Right ventricle myocardium superior (tissue), 1 donor: ENCODE results near the gene PTF1A. TPM values are rescaled to one million over a fixed set of nuclear protein-coding genes. Genes with fewer than 3 reads are reported as not detected.

Source experiments
- ATAC-seq: fragments of 200-7000 bp; cut with Tn5 transposase; one replicate; pipeline ENCODE4 v1.9.1; 2020; ENCODE audit warnings: mild to moderate bottlenecking; ENCODE audit not compliant: poor library complexity
- DNase-seq: peaks from one replicate; pipeline ENCODE4 v3.0.0-alpha.2; 2020
- intact Hi-C: fragments of 100-400 bp; cut with DNase I; formaldehyde crosslinking; loops from one replicate; pipeline ENCODE4 v1.11.2; 2022
- long read RNA-seq: library from polyadenylated mRNA; unstranded; transcript quantifications from one replicate; pipeline ENCODE4 v2.0.0, GENCODE V29; 2021
- total RNA-seq: library from RNA; stranded (reverse); fragmentation: NEBNext Ultra II Directional; extraction: Animal tissue kit (Norgen Biotek cat#: 25700); gene quantifications from one replicate; pipeline ENCODE4 v1.2.1, GENCODE V29; 2021
- donor health status: DM: no; HTN: yes; CAD: no; lungs with severe emphysema.

The PTF1A gene
- total RNA-seq: not detected
- long read RNA-seq: 0 reads

GRCh38 chr10:23191764-23192711 lies at the start of gene PTF1A:
Gene PTF1A (plus strand): TSS chr10:23192312. CDS start chr10:23192531, 219 bp downstream.
- no peak for DNase-seq
- ATAC-seq: no peak
- intact Hi-C loops: no loop called here

GRCh38 chr10:23146258-23146657 lies 45.9 kb upstream of the PTF1A start:
- intact Hi-C loops: no loop called here
- ATAC-seq: no peak
- DNase-seq: no peak

GRCh38 chr10:23147035-23147434 lies 45.1 kb upstream of the PTF1A start:
- intact Hi-C loops: no loop called here
- ATAC-seq: no peak
- DNase-seq: no peak

- ATAC-seq (no peak), DNase-seq (no peak)
- intact Hi-C loops: no loop called here
Measured at GRCh38 chr10:23148214-23148613, 43.9 kb upstream of the PTF1A start.

- DNase-seq (no peak), ATAC-seq (no peak)
- intact Hi-C loops: no loop called here
Measured at GRCh38 chr10:23150091-23150490, 42.0 kb upstream of the PTF1A start.

- DNase-seq (no peak), ATAC-seq (no peak)
- intact Hi-C loops: no loop called here
Measured at GRCh38 chr10:23150610-23151009, 41.5 kb upstream of the PTF1A start.

GRCh38 chr10:23151071-23151470 lies 41.0 kb upstream of the PTF1A start:
- intact Hi-C loops: no loop called here
- no peak for ATAC-seq
- no peak for DNase-seq

GRCh38 chr10:23155169-23155568 lies 36.9 kb upstream of the PTF1A start:
- intact Hi-C loops: no loop called here
- ATAC-seq (no peak), DNase-seq (no peak)

GRCh38 chr10:23156447-23157150 lies 35.5 kb upstream of the PTF1A start:
- no peak for DNase-seq
- ATAC-seq: no peak
- intact Hi-C loops: no loop called here

GRCh38 chr10:23157239-23157681 lies 34.9 kb upstream of the PTF1A start:
- intact Hi-C loops: no loop called here

GRCh38 chr10:23157691-23158369 lies 34.3 kb upstream of the PTF1A start:
- peak; percentile 68 for ATAC-seq
- DNase-seq: no peak
- intact Hi-C loops: no loop called here

More at GRCh38 chr10:23157239-23157681, 34.9 kb upstream of the PTF1A start:
- DNase-seq: no peak
- no peak for ATAC-seq

GRCh38 chr10:23158370-23158769 lies 33.7 kb upstream of the PTF1A start:
- intact Hi-C loops: no loop called here
- no peak for DNase-seq
- ATAC-seq: peak; percentile 91

- DNase-seq (no peak), ATAC-seq (no peak)
- intact Hi-C loops: no loop called here
Measured at GRCh38 chr10:23171232-23171876, 20.8 kb upstream of the PTF1A start.

GRCh38 chr10:23172429-23173213 lies 19.5 kb upstream of the PTF1A start:
- intact Hi-C loops: no loop called here
- ATAC-seq (no peak), DNase-seq (no peak)

- intact Hi-C loops: no loop called here
- DNase-seq: no peak
- ATAC-seq: no peak
Measured at GRCh38 chr10:23173214-23174073, 18.7 kb upstream of the PTF1A start.

- no peak for ATAC-seq
- intact Hi-C loops: no loop called here
- DNase-seq: no peak
Measured at GRCh38 chr10:23174074-23174976, 17.8 kb upstream of the PTF1A start.
